WERI-Rb-1 (cell line): ENCODE results near the gene PHF21A.

Source experiments
- DNase-seq: peaks from one replicate; pipeline ENCODE4 v3.0.0-alpha.2; 2020
- H3K27ac ChIP-seq: fragments of 250-450 bp; sonication (Bioruptor Pico); 2 replicates; pipeline ENCODE4 v1.5.1; 2020; ENCODE audit warnings: mild to moderate bottlenecking, moderate library complexity
- H3K27me3 ChIP-seq: fragments of 250-450 bp; sonication (Bioruptor Pico); 2 replicates; pipeline ENCODE4 v1.5.1; 2021; ENCODE audit warnings: mild to moderate bottlenecking, low read depth, moderate library complexity; ENCODE audit not compliant: insufficient read depth, severe bottlenecking
- H3K36me3 ChIP-seq: fragments of 250-450 bp; sonication (Bioruptor Pico); 2 replicates; pipeline ENCODE4 v1.5.1; 2020; ENCODE audit warnings: mild to moderate bottlenecking, moderate library complexity
- H3K4me3 ChIP-seq: 2 replicates; pipeline ENCODE4 v1.5.1; 2011; ENCODE audit warnings: low read depth, mild to moderate bottlenecking, control low read depth, low read length
- H3K9me3 ChIP-seq: fragments of 250-450 bp; sonication (Bioruptor Pico); 2 replicates; pipeline ENCODE4 v1.5.1; 2021; ENCODE audit warnings: mild to moderate bottlenecking, moderate library complexity; ENCODE audit not compliant: severe bottlenecking
- CTCF ChIP-seq: IDR thresholded peaks from 2 replicates; pipeline ENCODE4 v1.5.1; 2011; ENCODE audit warnings: low read depth, mild to moderate bottlenecking, control low read depth, inconsistent platforms, low read length

The PHF21A gene

GRCh38 chr11:46112961-46113607, 8.2 kb downstream of the PHF21A start:
- H3K36me3 ChIP-seq: no peaks in the 10 kb centered on the region
- no peak overlapping the region for H3K27ac ChIP-seq
- no peak for TF ChIP-seq CTCF
- no peaks in the 10 kb centered on the region for H3K9me3 ChIP-seq
- no peak for DNase-seq
- H3K4me3 ChIP-seq: no peak overlapping the region
- no peaks in the 10 kb centered on the region for H3K27me3 ChIP-seq

- Histone ChIP-seq H3K4me3 (no peak overlapping the region), H3K27ac (no peak overlapping the region), H3K27me3 (no peaks in the 10 kb centered on the region), H3K36me3 (no peaks in the 10 kb centered on the region), H3K9me3 (no peaks in the 10 kb centered on the region)
- no peak for DNase-seq
- TF ChIP-seq CTCF: no peak
Measured at GRCh38 chr11:46108751-46109150, 12.5 kb downstream of the PHF21A start.

GRCh38 chr11:46107780-46108179, 13.5 kb downstream of the PHF21A start:
- no peaks in the 10 kb centered on the region for H3K27me3 ChIP-seq
- no peak overlapping the region for H3K27ac ChIP-seq
- H3K4me3 ChIP-seq: no peak overlapping the region
- no peak for TF ChIP-seq CTCF
- no peak for DNase-seq
- no peaks in the 10 kb centered on the region for H3K36me3 ChIP-seq
- H3K9me3 ChIP-seq: no peaks in the 10 kb centered on the region

GRCh38 chr11:46107408-46107718, 13.9 kb downstream of the PHF21A start:
- DNase-seq: no peak
- no peak for TF ChIP-seq CTCF
- Histone ChIP-seq H3K36me3 (no peaks in the 10 kb centered on the region), H3K4me3 (no peak overlapping the region), H3K9me3 (no peaks in the 10 kb centered on the region), H3K27ac (no peak overlapping the region), H3K27me3 (no peaks in the 10 kb centered on the region)

- H3K27ac ChIP-seq: no peak overlapping the region
- no peaks in the 10 kb centered on the region for H3K36me3 ChIP-seq
- no peaks in the 10 kb centered on the region for H3K9me3 ChIP-seq
- no peak for DNase-seq
- no peak for TF ChIP-seq CTCF
- no peak overlapping the region for H3K4me3 ChIP-seq
- H3K27me3 ChIP-seq: no peaks in the 10 kb centered on the region
Measured at GRCh38 chr11:46106530-46107407, 14.5 kb downstream of the PHF21A start.
